Memory B cell (primary cell): ENCODE results near the gene KRTAP4-6.
A peak's percentile ranks its signal among the peaks of the same experiment; 100 is the strongest.
"Not testable (repeated sequence)": the region's sequence is repeated elsewhere in the genome, so short reads cannot be mapped to it uniquely, and the experiment has no call there.

Experiments used
- ATAC-seq: fragments of 150-1000 bp; cut with Tn5 transposase; 2 replicates; pipeline ENCODE4 v1.10.0; 2021; ENCODE audit warnings: low read depth, mild to moderate bottlenecking, moderate library complexity
- DNase-seq, 2 donors: peaks; one replicate each; pipeline ENCODE4 v3.0.0; 2022; ENCODE audit warnings: low spot score in 2 of 2
- H3K27ac Mint-ChIP-seq: one replicate; pipeline ENCODE4 v1.8.0; 2022; ENCODE audit warnings: mild to moderate bottlenecking, moderate library complexity, mixed read lengths
- H3K27me3 Mint-ChIP-seq: one replicate; pipeline ENCODE4 v1.8.0; 2022; ENCODE audit warnings: mixed read lengths
- H3K36me3 Mint-ChIP-seq: one replicate; pipeline ENCODE4 v1.8.0; 2022; ENCODE audit warnings: mild to moderate bottlenecking, mixed read lengths
- H3K4me1 Mint-ChIP-seq: one replicate; pipeline ENCODE4 v1.8.0; 2022; ENCODE audit warnings: mixed read lengths
- H3K4me3 Mint-ChIP-seq: one replicate; pipeline ENCODE4 v1.8.0; 2022; ENCODE audit warnings: mild to moderate bottlenecking, moderate library complexity, mixed read lengths
- H3K9me3 Mint-ChIP-seq: one replicate; pipeline ENCODE4 v1.8.0; 2022; ENCODE audit warnings: mixed read lengths

KRTAP4-6 gene

DNA sequence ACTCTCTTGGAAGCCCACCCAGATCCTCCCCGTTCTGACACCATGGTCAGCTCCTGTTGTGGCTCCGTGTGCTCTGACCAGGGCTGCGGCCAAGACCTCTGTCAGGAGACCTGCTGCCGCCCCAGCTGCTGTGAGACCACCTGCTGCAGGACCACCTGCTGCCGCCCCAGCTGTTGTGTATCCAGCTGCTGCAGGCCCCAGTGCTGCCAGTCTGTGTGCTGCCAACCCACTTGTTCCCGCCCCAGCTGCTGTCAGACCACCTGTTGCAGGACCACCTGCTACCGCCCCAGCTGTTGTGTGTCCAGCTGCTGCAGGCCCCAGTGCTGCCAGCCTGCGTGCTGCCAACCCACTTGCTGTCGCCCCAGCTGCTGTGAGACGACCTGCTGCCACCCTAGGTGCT is 35.0 kb downstream of the KRTAP4-6 start, which contains the start of gene KRTAP4-9:
Gene KRTAP4-9, plus strand, starts transcription at position 43 of the 400 bp plus-strand sequence. Its CDS starts 0 bp downstream, at position 43.
- not testable (repeated sequence) for H3K27ac Mint-ChIP-seq, H3K36me3 Mint-ChIP-seq

DNA sequence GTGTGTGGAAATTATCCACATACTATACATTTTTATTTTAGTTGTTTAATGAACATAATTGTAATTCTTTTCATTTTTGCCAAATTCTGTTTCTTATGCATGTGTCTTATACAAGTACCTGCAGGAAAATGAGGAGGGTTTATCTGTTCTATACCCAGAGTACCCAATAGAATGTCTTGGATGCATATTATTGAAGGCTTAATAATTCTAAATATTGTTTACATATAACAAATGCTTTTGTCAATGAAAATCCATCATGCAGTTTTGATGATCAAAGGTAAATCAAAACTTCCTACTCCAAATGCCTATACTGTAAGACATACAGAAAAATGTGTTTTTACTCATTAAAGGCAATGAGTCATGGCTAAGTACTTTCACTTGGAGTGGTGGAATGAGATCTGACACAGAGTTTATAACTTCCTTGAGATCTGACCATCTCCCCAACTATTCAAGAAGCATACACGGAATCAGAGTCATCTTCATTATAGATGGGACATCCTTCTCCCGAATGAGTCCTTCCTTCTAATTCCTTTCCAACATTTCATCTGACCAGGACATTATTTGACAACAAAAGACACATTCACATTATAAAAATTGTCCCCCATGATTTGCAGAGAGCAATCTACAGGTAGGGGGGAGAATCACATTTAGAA is 35.8 kb downstream of the KRTAP4-6 start:
- H3K4me3 Mint-ChIP-seq, ATAC-seq, H3K36me3 Mint-ChIP-seq, H3K9me3 Mint-ChIP-seq, DNase-seq, H3K27ac Mint-ChIP-seq, H3K27me3 Mint-ChIP-seq: not testable (repeated sequence)
- peaks cover 12% of the 10 kb centered on the region for H3K4me1 Mint-ChIP-seq

More for the DNA sequence above, 35.0 kb downstream of the KRTAP4-6 start, which contains the start of gene KRTAP4-9:
- not testable (repeated sequence) for H3K9me3 Mint-ChIP-seq, H3K4me3 Mint-ChIP-seq, DNase-seq, ATAC-seq, H3K4me1 Mint-ChIP-seq, H3K27me3 Mint-ChIP-seq

DNA sequence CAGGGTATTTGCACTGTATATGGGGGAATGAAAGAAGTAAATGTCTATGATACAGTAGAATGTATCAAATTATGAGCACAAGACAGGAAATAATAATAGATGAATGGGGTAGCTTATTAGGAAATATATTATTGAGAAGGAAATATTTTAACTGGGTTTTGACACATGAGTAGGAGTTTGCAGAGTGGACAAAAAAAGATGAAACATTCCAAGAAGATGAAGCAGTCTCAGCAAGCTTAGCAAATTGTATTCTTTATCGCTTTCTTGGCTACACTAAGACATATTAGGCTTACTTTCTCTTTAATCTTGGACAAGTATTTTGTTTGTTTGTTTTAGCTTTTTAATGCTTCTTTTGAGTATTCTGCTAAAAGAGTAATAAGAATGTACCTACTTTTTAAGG is 36.4 kb downstream of the KRTAP4-6 start:
- no peak for ATAC-seq
- H3K27me3 Mint-ChIP-seq, result peaks cover 5% of the 10 kb centered on the region
- DNase-seq, result no peak
- H3K36me3 Mint-ChIP-seq, result no peaks in the 10 kb centered on the region
- no peaks in the 10 kb centered on the region for H3K9me3 Mint-ChIP-seq
- H3K4me1 Mint-ChIP-seq, result peaks cover 10% of the 10 kb centered on the region
- H3K4me3 Mint-ChIP-seq, result no peak overlapping the region
- no peak overlapping the region for H3K27ac Mint-ChIP-seq

DNA sequence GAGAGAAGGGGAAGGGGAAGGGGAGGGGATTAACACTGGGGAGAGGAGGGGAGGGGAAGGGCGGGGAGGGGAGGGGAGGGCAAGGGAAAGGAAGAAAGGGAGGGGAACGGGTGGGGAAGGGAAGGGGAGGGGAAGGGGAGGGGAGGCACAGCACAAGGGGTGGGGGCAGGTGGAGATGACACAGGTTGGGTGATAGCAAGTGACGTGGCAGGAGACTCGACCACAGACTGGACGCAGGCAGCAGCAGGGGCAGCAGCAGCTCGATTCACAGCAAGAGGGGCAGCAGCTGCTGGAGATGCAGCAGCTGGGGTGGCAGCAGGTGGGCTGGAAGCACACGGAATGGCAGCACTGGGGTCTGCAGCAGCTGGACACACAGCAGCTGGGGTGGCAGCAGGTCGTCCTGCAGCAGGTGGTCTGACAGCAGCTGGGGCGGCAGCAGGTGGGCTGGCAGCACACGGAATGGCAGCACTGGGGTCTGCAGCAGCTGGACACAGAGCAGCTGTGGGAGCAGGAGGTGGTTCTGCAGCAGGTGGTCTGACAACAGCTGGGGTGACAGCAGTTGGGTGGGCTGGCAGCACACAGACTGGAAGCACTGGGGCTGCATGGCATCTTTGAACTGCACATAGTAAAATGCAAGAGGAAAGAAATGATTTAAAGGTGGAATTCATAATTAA is 38.6 kb downstream of the KRTAP4-6 start, which contains the start of gene KRTAP4-16:
Gene KRTAP4-16, minus strand, starts transcription at position 624 of the 674 bp plus-strand sequence. Its CDS starts 0 bp downstream, at position 624.
- Mint-ChIP-seq H3K4me1 (peaks cover 4% of the 10 kb centered on the region), H3K9me3 (no peaks in the 10 kb centered on the region), H3K4me3 (no peak within 1 kb of the TSS), H3K27ac (no peak within 1 kb of the TSS), H3K27me3 (peaks cover 18% of the 10 kb centered on the region), H3K36me3 (no peaks in the 10 kb centered on the region)
- no peak for ATAC-seq
- no peak for DNase-seq

DNA sequence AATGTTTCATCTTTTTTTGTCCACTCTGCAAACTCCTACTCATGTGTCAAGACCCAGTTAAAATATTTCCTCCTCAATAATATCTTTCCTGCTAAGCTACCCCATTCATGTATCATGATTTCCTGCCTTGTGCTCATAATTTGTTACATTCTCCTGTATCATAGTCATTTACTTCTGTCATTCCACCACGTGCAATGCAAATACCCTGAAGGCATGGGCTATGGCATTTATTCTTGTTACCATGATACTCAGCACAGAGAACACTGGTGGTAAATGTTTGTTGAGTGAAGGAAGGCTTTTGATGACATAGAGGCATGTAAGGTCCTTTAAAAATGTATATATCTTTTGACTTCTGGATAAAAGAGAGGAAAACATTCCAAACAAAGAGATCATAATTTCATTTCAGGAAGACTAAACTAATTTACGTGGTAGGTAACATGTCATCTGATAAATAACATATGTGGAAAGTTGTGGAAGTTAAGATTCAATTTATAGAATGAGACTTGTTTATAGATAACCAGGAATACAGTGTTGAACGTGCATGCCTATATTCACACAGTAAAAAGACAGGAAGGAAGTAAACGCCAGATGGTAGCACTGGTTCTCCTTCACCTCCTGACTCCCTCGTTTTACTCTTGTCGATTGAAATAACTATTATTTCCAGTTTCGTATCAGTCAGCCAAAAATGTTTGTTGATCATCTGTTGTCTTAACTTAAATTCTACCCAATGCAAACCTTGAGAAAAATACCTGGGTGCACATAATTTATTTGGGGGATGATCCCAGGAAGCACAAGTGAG is 40.5 kb downstream of the KRTAP4-6 start:
- peaks cover 17% of the 10 kb centered on the region for H3K27me3 Mint-ChIP-seq
- not testable (repeated sequence) for H3K27ac Mint-ChIP-seq, DNase-seq, H3K4me3 Mint-ChIP-seq, H3K4me1 Mint-ChIP-seq, H3K9me3 Mint-ChIP-seq, H3K36me3 Mint-ChIP-seq
- ATAC-seq, result peak; percentile 69

DNA sequence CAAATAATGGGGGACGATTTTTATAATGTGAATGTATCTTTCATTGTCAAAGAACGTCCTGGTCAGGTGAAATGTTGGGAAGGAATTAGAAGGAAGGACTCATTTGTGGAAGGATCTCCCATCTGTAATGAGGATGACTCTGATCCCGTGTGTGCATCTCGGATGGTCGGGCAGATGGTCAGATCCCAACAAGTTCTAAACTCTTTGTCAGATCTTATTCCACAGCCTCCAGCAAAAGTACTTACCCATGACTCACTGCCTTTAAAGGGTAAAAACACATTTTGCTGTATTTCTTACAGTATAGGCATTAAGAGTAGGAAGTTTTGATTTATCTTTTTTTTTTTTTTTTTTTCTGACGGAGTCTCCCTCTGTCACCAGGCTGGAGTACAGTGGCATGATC is 41.9 kb downstream of the KRTAP4-6 start:
- Mint-ChIP-seq H3K9me3 (no peaks in the 10 kb centered on the region), H3K27me3 (peaks cover 17% of the 10 kb centered on the region), H3K27ac (no peak overlapping the region), H3K4me1 (peaks cover 4% of the 10 kb centered on the region), H3K36me3 (no peaks in the 10 kb centered on the region), H3K4me3 (no peak overlapping the region)
- DNase-seq (no peak), ATAC-seq (no peak)

DNA sequence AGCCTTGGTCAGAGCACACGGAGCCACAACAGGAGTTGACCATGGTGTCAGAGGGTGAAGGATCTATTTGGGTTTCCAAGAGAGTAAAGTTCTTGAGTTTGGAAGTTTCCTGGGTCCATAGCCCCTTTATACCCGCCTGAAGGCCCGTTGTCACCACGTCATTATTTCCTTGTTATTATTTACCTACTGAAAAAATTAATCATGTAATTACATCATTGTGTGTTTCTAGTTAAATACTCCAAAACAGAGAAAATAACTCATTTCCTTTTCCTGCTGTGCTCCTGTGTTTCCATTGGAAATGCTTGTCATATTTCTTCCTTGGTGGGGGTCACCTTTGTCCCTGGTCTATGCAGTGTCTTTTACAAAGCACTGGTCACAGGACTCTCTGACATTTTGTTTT is 42.3 kb downstream of the KRTAP4-6 start, which contains the start of gene KRTAP4-8:
Gene KRTAP4-8, minus strand, starts transcription at position 101 of the 400 bp plus-strand sequence. Its CDS starts 58 bp downstream, at position 43.
- H3K4me3 Mint-ChIP-seq, result no peak within 1 kb of the TSS
- H3K9me3 Mint-ChIP-seq, result no peaks in the 10 kb centered on the region
- peaks cover 4% of the 10 kb centered on the region for H3K4me1 Mint-ChIP-seq
- DNase-seq (no peak), ATAC-seq (no peak)
- no peak within 1 kb of the TSS for H3K27ac Mint-ChIP-seq
- H3K36me3 Mint-ChIP-seq, result no peaks in the 10 kb centered on the region
- peaks cover 17% of the 10 kb centered on the region for H3K27me3 Mint-ChIP-seq

DNA sequence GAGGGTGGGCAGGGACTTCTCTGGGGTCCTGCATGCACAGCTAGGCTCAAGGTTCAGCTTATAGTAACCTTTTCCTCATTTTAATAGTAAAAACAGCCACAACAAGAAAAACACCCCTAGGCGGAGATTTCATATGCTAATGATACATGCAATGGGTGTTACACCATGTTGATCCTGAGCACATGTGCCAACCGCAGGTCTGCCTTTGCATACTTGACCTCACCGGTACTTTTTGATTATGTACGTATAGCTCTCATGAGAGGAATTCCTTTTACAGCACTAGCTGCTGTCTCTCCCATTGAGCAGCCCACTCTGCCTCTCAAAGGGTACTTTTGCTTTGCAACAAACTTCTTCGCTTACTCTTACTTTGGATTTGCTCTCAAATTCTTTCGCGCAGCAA is 44.3 kb downstream of the KRTAP4-6 start:
- DNase-seq (no peak), ATAC-seq (no peak)
- peaks cover 1% of the 10 kb centered on the region for H3K9me3 Mint-ChIP-seq
- H3K27ac Mint-ChIP-seq, result no peak overlapping the region
- H3K4me3 Mint-ChIP-seq, result no peak overlapping the region
- no peaks in the 10 kb centered on the region for H3K36me3 Mint-ChIP-seq
- H3K27me3 Mint-ChIP-seq, result peaks cover 17% of the 10 kb centered on the region
- H3K4me1 Mint-ChIP-seq, result peaks cover 4% of the 10 kb centered on the region
